Dermis blood vessel endothelial cell (primary cell): ENCODE measurements around the gene RPRD1A. TPM values are rescaled to one million over a fixed set of nuclear protein-coding genes. Genes with fewer than 3 reads are reported as not detected.
"Not testable (repeated sequence)": the region's sequence is repeated elsewhere in the genome, so short reads cannot be mapped to it uniquely, and the experiment has no call there.

Experiments used
- DNase-seq: peaks from one replicate; pipeline ENCODE4 v3.0.0; 2010
- total RNA-seq: library from RNA; depleted of rRNA; stranded (reverse); fragments of >200 nt; gene quantifications from 2 replicates; pipeline ENCODE4 v1.2.3, GENCODE V29; 2014

RPRD1A gene
- total RNA-seq, 1 donor from 2014 or later, result 51.7 TPM

DNA sequence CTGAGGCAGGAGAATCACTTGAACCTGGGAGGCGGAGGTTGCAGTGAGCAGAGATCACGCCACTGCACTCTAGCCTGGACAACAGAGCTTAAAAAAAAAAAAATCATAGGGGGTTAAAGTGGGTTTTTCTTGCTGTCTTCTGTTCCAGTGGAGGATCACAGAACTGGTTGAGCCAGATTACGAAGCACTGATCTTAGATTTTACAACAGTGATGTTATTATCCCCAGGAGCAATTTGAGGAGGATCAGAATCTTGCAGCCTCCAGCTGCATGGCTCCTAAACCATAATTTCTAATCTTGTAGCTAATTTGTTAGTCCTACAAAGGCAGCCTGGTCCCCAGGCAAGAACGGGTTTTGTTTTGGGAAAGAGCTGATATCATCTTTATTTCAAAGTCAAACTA, 99.5 kb downstream of the RPRD1A start:
- DNase-seq, result not testable (repeated sequence)

DNA sequence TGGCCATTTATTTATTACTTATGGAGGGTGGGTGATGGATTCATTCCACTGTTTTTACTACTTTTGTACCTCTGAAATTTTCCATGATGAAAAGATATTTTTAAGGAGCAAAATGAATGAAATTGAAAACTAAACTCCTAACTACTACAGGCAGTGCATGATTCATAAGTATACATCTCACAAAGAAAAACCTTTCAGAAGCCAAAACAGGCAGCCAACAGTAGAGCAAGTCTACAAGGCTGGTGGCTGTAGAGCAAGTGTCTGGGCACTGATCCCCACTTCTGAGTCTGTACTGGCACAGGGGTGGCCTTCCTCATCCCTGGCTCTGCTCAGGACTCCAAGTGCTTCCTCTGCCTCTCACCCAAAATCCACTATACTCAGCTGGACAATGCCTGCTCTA, 103.0 kb downstream of the RPRD1A start:
- DNase-seq, result no peak

GRCh38 chr18:35962320-35962719, 105.0 kb downstream of the RPRD1A start:
- DNase-seq, result no peak

GRCh38 chr18:35956226-35956625, 111.1 kb downstream of the RPRD1A start:
- DNase-seq, result no peak

DNA sequence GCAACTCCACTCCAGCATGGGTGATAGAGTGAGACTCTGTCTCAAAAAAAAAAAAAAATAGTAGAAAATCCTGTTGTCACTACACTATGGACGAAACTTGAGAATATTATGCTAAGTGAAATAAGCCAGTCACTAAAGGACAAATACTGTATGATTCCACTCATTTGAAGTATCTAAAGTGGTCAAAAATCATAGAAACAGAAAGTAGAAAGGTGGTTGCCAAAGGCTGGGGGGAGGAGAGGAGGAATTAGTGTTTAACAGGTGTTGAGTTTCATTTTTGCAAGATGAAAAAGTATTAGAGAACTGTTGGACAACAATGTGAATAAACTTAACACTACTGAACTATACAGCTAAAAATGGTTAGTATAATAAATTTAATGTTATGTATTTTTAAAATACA, 113.7 kb downstream of the RPRD1A start:
- no peak for DNase-seq

- DNase-seq, result no peak
Measured at GRCh38 chr18:35950628-35950982, 116.8 kb downstream of the RPRD1A start.

GRCh38 chr18:35949903-35950627, 117.3 kb downstream of the RPRD1A start:
- peak; percentile 77 for DNase-seq

- DNase-seq, result no peak
Measured at GRCh38 chr18:35949090-35949489, 118.3 kb downstream of the RPRD1A start.

- no peak for DNase-seq
Measured at GRCh38 chr18:35948080-35948479, 119.3 kb downstream of the RPRD1A start.

- DNase-seq, result no peak
Measured at GRCh38 chr18:35942661-35943060, 124.7 kb downstream of the RPRD1A start.

- no peak for DNase-seq
Measured at GRCh38 chr18:35942133-35942532, 125.2 kb downstream of the RPRD1A start.

- no peak for DNase-seq
Measured at GRCh38 chr18:35941299-35941698, 126.1 kb downstream of the RPRD1A start.

Other genes with a start within 250 kb of the RPRD1A start
- 18.2 and 18.5 TPM in 2 replicates for gene SLC39A6, start 61.8 kb upstream of the RPRD1A start, total RNA-seq
- gene ELP2, start 62.3 kb upstream of the RPRD1A start, total RNA-seq, result 51.5 and 69.6 TPM in 2 replicates
- gene MOCOS, start 119.9 kb upstream of the RPRD1A start, total RNA-seq, result 0.34 and 0.79 TPM in 2 replicates
- gene FHOD3, start 230.2 kb upstream of the RPRD1A start, total RNA-seq, result 0.14 and 0.34 TPM in 2 replicates